IMR-90 (cell line): ENCODE measurements around the gene HPSE2. TPM values are rescaled to one million over a fixed set of nuclear protein-coding genes. Genes with fewer than 3 reads are reported as not detected.

Source experiments
- ATAC-seq: fragments of 200-7000 bp; cut with Tn5 transposase; 2 replicates; pipeline ENCODE4 v1.9.1; 2020; ENCODE audit warnings: low read depth, mild to moderate bottlenecking, moderate library complexity
- BruUV-seq: library from RNA; stranded (reverse); fragments of 400-500 nt; replicated peaks from 2 replicates; lab custom pipeline; 2021; lab: Mats Ljungman, UMichigan
- CTCF ChIA-PET: fragments of 300-600 bp; formaldehyde crosslinking; extraction: SDS; loops from one replicate; lab custom pipeline; 2021; ENCODE audit warnings: antibody characterized with exemption; lab: Yijun Ruan, JAX
- POLR2A ChIA-PET: fragments of 300-600 bp; sonication (Branson Sonifier 250); formaldehyde crosslinking; loops from one replicate; lab custom pipeline; 2022; ENCODE audit warnings: antibody characterized with exemption; ENCODE audit not compliant: unreplicated experiment; lab: Charles Lee
- DNase-seq: peaks from one replicate; pipeline ENCODE4 v3.0.0; 2013
- H2AFZ ChIP-seq: replicated peaks from 2 replicates; pipeline ENCODE3; 2013; ENCODE audit warnings: low read length, mild to moderate bottlenecking; ENCODE audit not compliant: poor library complexity
- H2AK5ac ChIP-seq: 2 replicates; pipeline ENCODE4 v1.6.1; 2013; ENCODE audit warnings: low read depth, low read length, inconsistent platforms
- H2AK9ac ChIP-seq: replicated peaks from 2 replicates; pipeline ENCODE3; 2013; ENCODE audit warnings: mild to moderate bottlenecking, low read depth, low read length, moderate library complexity; ENCODE audit not compliant: poor library complexity
- H2BK120ac ChIP-seq: 2 replicates; pipeline ENCODE4 v1.6.1; 2013; ENCODE audit warnings: low read depth, low read length, inconsistent platforms
- H2BK15ac ChIP-seq: 3 replicates; pipeline ENCODE4 v1.6.1; 2013; ENCODE audit warnings: low read depth, low read length, inconsistent platforms
- H2BK20ac ChIP-seq: 2 replicates; pipeline ENCODE4 v1.6.1; 2013; ENCODE audit warnings: low read depth, mild to moderate bottlenecking, inconsistent platforms, low read length, moderate library complexity
- H2BK5ac ChIP-seq: 2 replicates; pipeline ENCODE4 v1.6.1; 2013; ENCODE audit warnings: mild to moderate bottlenecking, low read depth, low read length, inconsistent platforms; ENCODE audit not compliant: poor library complexity, severe bottlenecking
- H3K14ac ChIP-seq: replicated peaks from 2 replicates; pipeline ENCODE4 v1.6.1; 2013; ENCODE audit warnings: low read depth, low read length, inconsistent platforms
- H3K18ac ChIP-seq: 2 replicates; pipeline ENCODE4 v1.6.1; 2013; ENCODE audit warnings: low read depth, low read length, control low read depth
- H3K23ac ChIP-seq: 2 replicates; pipeline ENCODE4 v1.6.1; 2013; ENCODE audit warnings: low read depth, low read length, inconsistent platforms
- H3K27ac ChIP-seq: 2 replicates; pipeline ENCODE4 v1.5.1; 2013; ENCODE audit warnings: mild to moderate bottlenecking, control low read depth, low read length; ENCODE audit not compliant: insufficient read depth
- H3K27me3 ChIP-seq: 2 replicates; pipeline ENCODE4 v1.6.1; 2013; ENCODE audit warnings: low read length; ENCODE audit not compliant: control insufficient read depth, insufficient read depth
- H3K36me3 ChIP-seq: 2 replicates; pipeline ENCODE4 v1.6.1; 2013; ENCODE audit warnings: low read length, mixed read lengths; ENCODE audit not compliant: control insufficient read depth, insufficient read depth
- H3K4ac ChIP-seq: 2 replicates; pipeline ENCODE4 v1.6.1; 2013; ENCODE audit warnings: low read depth, low read length, inconsistent platforms
- H3K4me1 ChIP-seq: 2 replicates; pipeline ENCODE4 v1.6.1; 2013; ENCODE audit warnings: low read length, mixed read lengths; ENCODE audit not compliant: control insufficient read depth, insufficient read depth
- H3K4me2 ChIP-seq: 2 replicates; pipeline ENCODE4 v1.6.1; 2013; ENCODE audit warnings: low read depth, mild to moderate bottlenecking, control low read depth, low read length, moderate library complexity
- H3K4me3 ChIP-seq: 2 replicates; pipeline ENCODE4 v1.5.1; 2013; ENCODE audit warnings: low read depth, mild to moderate bottlenecking, control low read depth, low read length, moderate library complexity; ENCODE audit not compliant: insufficient read depth
- H3K56ac ChIP-seq: 2 replicates; pipeline ENCODE4 v1.6.1; 2013; ENCODE audit warnings: low read length, inconsistent platforms; ENCODE audit not compliant: insufficient read depth; ENCODE audit errors: extremely low read depth
- H3K79me1 ChIP-seq, 2 experiments: 2 replicates each; pipeline ENCODE4 v1.6.1; 2013; ENCODE audit warnings: low read length in 2 of 2, inconsistent platforms in 1 of 2, low read depth in 1 of 2
- H3K9ac ChIP-seq: 2 replicates; pipeline ENCODE4 v1.6.1; 2013; ENCODE audit warnings: low read depth, low read length, control low read depth
- H3K9me1 ChIP-seq: 2 replicates; pipeline ENCODE4 v1.6.1; 2013; ENCODE audit warnings: low read length, inconsistent platforms; ENCODE audit not compliant: insufficient read depth
- H3K9me3 ChIP-seq: 2 replicates; pipeline ENCODE4 v1.6.1; 2013; ENCODE audit warnings: low read length; ENCODE audit not compliant: control insufficient read depth, insufficient read depth
- H4K20me1 ChIP-seq: 2 replicates; pipeline ENCODE4 v1.6.1; 2013; ENCODE audit warnings: low read length, inconsistent platforms; ENCODE audit not compliant: insufficient read depth
- H4K5ac ChIP-seq: 2 replicates; pipeline ENCODE4 v1.6.1; 2013; ENCODE audit warnings: mild to moderate bottlenecking, low read depth, low read length, control low read depth
- H4K8ac ChIP-seq, 2 experiments: 2 replicates each; pipeline ENCODE4 v1.6.1; 2013; ENCODE audit warnings: low read depth in 2 of 2, low read length in 2 of 2, control low read depth in 1 of 2, inconsistent platforms in 1 of 2
- H4K91ac ChIP-seq: 2 replicates; pipeline ENCODE4 v1.6.1; 2013; ENCODE audit warnings: low read depth, low read length, inconsistent platforms; ENCODE audit not compliant: insufficient read depth
- CEBPB ChIP-seq: IDR thresholded peaks from 2 replicates; pipeline ENCODE4 v1.6.1; 2012; ENCODE audit warnings: low read depth, low read length, improper control_type of control experiment
- CHD1 ChIP-seq: IDR thresholded peaks from 2 replicates; pipeline ENCODE4 v1.6.1; 2012; ENCODE audit warnings: low read depth, low read length, improper control_type of control experiment
- MAFK ChIP-seq: IDR thresholded peaks from 2 replicates; pipeline ENCODE4 v1.6.1; 2012; ENCODE audit warnings: low read depth, low read length, improper control_type of control experiment
- MXI1 ChIP-seq: IDR thresholded peaks from 2 replicates; pipeline ENCODE4 v1.6.1; 2012; ENCODE audit warnings: low read depth, mild to moderate bottlenecking, low read length, moderate library complexity, borderline replicate concordance
- RAD21 ChIP-seq: IDR thresholded peaks from 2 replicates; pipeline ENCODE4 v1.6.1; 2012; ENCODE audit warnings: low read length, improper control_type of control experiment
- WGBS, 2 experiments: methylation state at CpG; one replicate each; pipeline versions ENCODE4 v1.1.5 to v1.1.7; 2013; ENCODE audit warnings: missing lambda C conversion rate in 2 of 2; ENCODE audit not compliant: insufficient read length in 1 of 2; ENCODE audit errors: extremely low coverage in 2 of 2; 5-methylcytosine and 5-hydroxymethylcytosine counted together
- dilution Hi-C: fragments of 300-500 bp; cut with HindIII; formaldehyde crosslinking; loops from one replicate; pipeline ENCODE4 v1.14.3; 2018; ENCODE audit warnings: low sequenced_read_pairs; ENCODE audit not compliant: unreplicated experiment
- in situ Hi-C: fragments of 300-500 bp; cut with MboI; formaldehyde crosslinking; loops from 3 replicates; pipeline ENCODE4 v1.14.3; 2019; ENCODE audit warnings: low sequenced_read_pairs, inconsistent platforms, mixed read lengths
- intact Hi-C: fragments of 100-400 bp; cut with micrococcal nuclease; formaldehyde crosslinking; loops from 2 replicates; pipeline ENCODE4 v1.10.0; 2022
- polyA plus RNA-seq, 3 experiments: library from polyadenylated mRNA; depleted of rRNA; stranded (reverse); fragments of >200 nt; gene quantifications; 2 replicates each; pipeline ENCODE4 v1.2.3, GENCODE V29; 2012; ENCODE audit warnings: low replicate concordance in 1 of 3
- total RNA-seq: library from RNA; depleted of rRNA; stranded (reverse); fragments of >200 nt; gene quantifications from 2 replicates; pipeline ENCODE4 v1.2.3, GENCODE V29; 2012
- TF ChIP-seq, protein P1 (sequence below): conservative IDR thresholded peaks from 2 replicates; pipeline ENCODE4 v1.5.1; 2012; ENCODE audit warnings: mild to moderate bottlenecking, low read depth, low read length, improper control_type of control experiment
- TF ChIP-seq, protein P2 (sequence below): fragments of 150-350 bp; IDR thresholded peaks from 2 replicates; pipeline ENCODE4 v1.6.1; 2017; ENCODE audit warnings: mild to moderate bottlenecking, antibody characterized with exemption, low read length, low read depth

Gene HPSE2
- total and polyA plus RNA-seq, 2 of the 4 experiments (the other 2 are of a cell fraction), result not detected

DNA sequence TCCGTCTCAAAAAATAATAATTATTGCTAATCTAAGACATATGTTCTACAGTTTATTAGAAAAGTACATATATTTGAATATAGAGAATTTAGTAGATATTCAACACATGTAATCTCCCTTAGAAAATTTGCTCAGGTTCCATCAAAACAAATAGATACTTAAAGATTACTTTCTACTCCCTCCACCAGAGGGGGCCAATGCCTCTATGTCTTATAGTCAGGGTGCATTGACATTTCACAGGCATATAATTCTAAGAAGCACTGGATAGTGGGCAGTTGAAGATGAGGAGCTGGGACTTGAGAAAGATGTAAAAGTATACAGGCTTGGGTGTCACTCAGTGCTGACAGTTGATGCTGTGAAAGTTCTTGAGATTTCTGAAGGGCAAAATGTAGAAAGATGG is 487.4 kb downstream of the HPSE2 start:
- no peak overlapping the region for H3K14ac ChIP-seq
- H3K27ac ChIP-seq, result no peak overlapping the region
- H3K4ac ChIP-seq, result no peak overlapping the region
- H3K4me2 ChIP-seq, result no peak overlapping the region
- no peaks in the 10 kb centered on the region for H3K36me3 ChIP-seq
- CTCF ChIA-PET, result interaction anchor here (0.6 kb wide), 1 partner anchor 28 kb away, joined by 5 read pairs; no protein-coding TSS in a partner anchor
- POLR2A ChIA-PET, result no interaction called here
- no peaks in the 10 kb centered on the region for H3K9me3 ChIP-seq
- DNase-seq (peak; percentile 38), ATAC-seq (no peak)
- no TSS peak for BruUV-seq
- H4K91ac ChIP-seq, result no peak overlapping the region
- no peak overlapping the region for H2BK20ac ChIP-seq
- no peak overlapping the region for H3K9ac ChIP-seq
- no peak overlapping the region for H4K8ac ChIP-seq
- no peaks in the 10 kb centered on the region for H3K4me1 ChIP-seq
- H2AK5ac ChIP-seq, result no peak overlapping the region
- no peak overlapping the region for H2AK9ac ChIP-seq
- H3K27me3 ChIP-seq, result no peaks in the 10 kb centered on the region
- WGBS, 2 experiments, result no CpG with 5 or more reads among the region's 1 CpG
- H2AFZ ChIP-seq, result no peak overlapping the region
- in situ Hi-C loops, result no loop called here
- no peak overlapping the region for H3K23ac ChIP-seq
- dilution Hi-C loops, result no loop called here
- H3K18ac ChIP-seq, result no peak overlapping the region
- H3K4me3 ChIP-seq, result no peak overlapping the region
- H4K5ac ChIP-seq, result no peak overlapping the region
- no peak overlapping the region for H3K56ac ChIP-seq
- no peak overlapping the region for H2BK120ac ChIP-seq
- H4K20me1 ChIP-seq, result no peaks in the 10 kb centered on the region
- H2BK5ac ChIP-seq, result no peak overlapping the region
- H3K79me1 ChIP-seq, result no peaks in the 10 kb centered on the region
- TF ChIP-seq, protein P1, sequence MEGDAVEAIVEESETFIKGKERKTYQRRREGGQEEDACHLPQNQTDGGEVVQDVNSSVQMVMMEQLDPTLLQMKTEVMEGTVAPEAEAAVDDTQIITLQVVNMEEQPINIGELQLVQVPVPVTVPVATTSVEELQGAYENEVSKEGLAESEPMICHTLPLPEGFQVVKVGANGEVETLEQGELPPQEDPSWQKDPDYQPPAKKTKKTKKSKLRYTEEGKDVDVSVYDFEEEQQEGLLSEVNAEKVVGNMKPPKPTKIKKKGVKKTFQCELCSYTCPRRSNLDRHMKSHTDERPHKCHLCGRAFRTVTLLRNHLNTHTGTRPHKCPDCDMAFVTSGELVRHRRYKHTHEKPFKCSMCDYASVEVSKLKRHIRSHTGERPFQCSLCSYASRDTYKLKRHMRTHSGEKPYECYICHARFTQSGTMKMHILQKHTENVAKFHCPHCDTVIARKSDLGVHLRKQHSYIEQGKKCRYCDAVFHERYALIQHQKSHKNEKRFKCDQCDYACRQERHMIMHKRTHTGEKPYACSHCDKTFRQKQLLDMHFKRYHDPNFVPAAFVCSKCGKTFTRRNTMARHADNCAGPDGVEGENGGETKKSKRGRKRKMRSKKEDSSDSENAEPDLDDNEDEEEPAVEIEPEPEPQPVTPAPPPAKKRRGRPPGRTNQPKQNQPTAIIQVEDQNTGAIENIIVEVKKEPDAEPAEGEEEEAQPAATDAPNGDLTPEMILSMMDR, result peak; percentile 42
- TF ChIP-seq MAFK (no peak), CHD1 (no peak), RAD21 (peak; percentile 20; the same call in 1 of the 2 replicates), MXI1 (no peak), CEBPB (no peak)
- TF ChIP-seq, protein P2, sequence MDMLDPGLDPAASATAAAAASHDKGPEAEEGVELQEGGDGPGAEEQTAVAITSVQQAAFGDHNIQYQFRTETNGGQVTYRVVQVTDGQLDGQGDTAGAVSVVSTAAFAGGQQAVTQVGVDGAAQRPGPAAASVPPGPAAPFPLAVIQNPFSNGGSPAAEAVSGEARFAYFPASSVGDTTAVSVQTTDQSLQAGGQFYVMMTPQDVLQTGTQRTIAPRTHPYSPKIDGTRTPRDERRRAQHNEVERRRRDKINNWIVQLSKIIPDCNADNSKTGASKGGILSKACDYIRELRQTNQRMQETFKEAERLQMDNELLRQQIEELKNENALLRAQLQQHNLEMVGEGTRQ, result no peak
- intact Hi-C loops, result loop anchor here (1.0 kb wide), 3 partner anchors 281 to 424 kb away; no protein-coding TSS in a partner anchor
- H2BK15ac ChIP-seq, result no peak overlapping the region
- H3K9me1 ChIP-seq, result no peaks in the 10 kb centered on the region
